Measurements from ENCODE around the gene CCDC187.

- TF ChIP-seq CTCF (IDR thresholded peaks at IDR 0.05; ENCODE audit: borderline replicate concordance, extremely low read depth, low read length, poor library complexity, severe bottlenecking): no peak
- no peak for TF ChIP-seq EZH2 (IDR thresholded peaks at IDR 0.05; ENCODE audit: borderline replicate concordance, low read depth, low read length, severe bottlenecking)
Observed at GRCh38 chr9:136345281-136346156, 41.6 kb upstream of the CCDC187 start.
